ENCODE data around the gene KLHL40. TPM values are rescaled to one million over a fixed set of nuclear protein-coding genes. Genes with fewer than 3 reads are reported as not detected.

Gene KLHL40
- total and polyA plus RNA-seq, 10 of the 15 experiments (the other 5 are each of a cell fraction or from before 2014, with no cell fraction given) = not detected

GRCh38 chr3:42658091-42658770 is 27.1 kb upstream of the KLHL40 start:
- H4K20me1 ChIP-seq (ENCODE audit: control insufficient read depth, insufficient read depth) = no peaks in the 10 kb centered on the region
- H3K27ac ChIP-seq (ENCODE audit: control insufficient read depth, insufficient read depth) = no peak overlapping the region
- TF ChIP-seq ZNF274 (IDR thresholded peaks at IDR 0.05; ENCODE audit: insufficient read depth, insufficient read length) = no peak
- no peak for TF ChIP-seq ZNF384 (IDR thresholded peaks at IDR 0.05; ENCODE audit: borderline replicate concordance, low read depth, low read length)
- no peak for TF ChIP-seq IKZF1 (conservative IDR thresholded peaks at IDR 0.05)
- no peak for TF ChIP-seq ZNF24 (IDR thresholded peaks at IDR 0.05)
- no peak for TF ChIP-seq TARDBP (IDR thresholded peaks at IDR 0.05; ENCODE audit: borderline replicate concordance)
- no peak for TF ChIP-seq TCF3 (IDR thresholded peaks at IDR 0.05; ENCODE audit: borderline replicate concordance, insufficient read depth, low read depth, low read length)
- no peak for TF ChIP-seq BRCA1 (IDR thresholded peaks at IDR 0.05; ENCODE audit: low read depth, low read length)
- TF ChIP-seq RELB (IDR thresholded peaks at IDR 0.05; ENCODE audit: low read depth) = no peak
- no peak for TF ChIP-seq EZH2 (IDR thresholded peaks at IDR 0.05; ENCODE audit: borderline replicate concordance, control insufficient read depth, low read depth, low read length)
- TF ChIP-seq FOXM1 (IDR thresholded peaks at IDR 0.05; ENCODE audit: low read depth, low read length) = no peak
- TF ChIP-seq TAF1 (IDR thresholded peaks at IDR 0.05; ENCODE audit: borderline replicate concordance, low read depth, low read length) = no peak
- TF ChIP-seq E4F1 (IDR thresholded peaks at IDR 0.05; ENCODE audit: borderline replicate concordance, partially characterized antibody) = no peak
- TF ChIP-seq NR2C2 (IDR thresholded peaks at IDR 0.05; ENCODE audit: borderline replicate concordance, control insufficient read depth, insufficient read length, low read depth) = no peak
- no peak for TF ChIP-seq TCF12 (IDR thresholded peaks at IDR 0.05; ENCODE audit: low read depth, low read length)
- TF ChIP-seq NRF1 (conservative IDR thresholded peaks at IDR 0.05; ENCODE audit: low read depth, low read length) = no peak
- no peak for TF ChIP-seq RAD21 (IDR thresholded peaks at IDR 0.05; ENCODE audit: insufficient read depth, low read depth, low read length)
- TF ChIP-seq RFX5 (IDR thresholded peaks at IDR 0.05; ENCODE audit: low read depth, low read length) = no peak
- no peak for TF ChIP-seq ZBED1 (IDR thresholded peaks at IDR 0.05; ENCODE audit: borderline replicate concordance)
- TF ChIP-seq E2F4 (IDR thresholded peaks at IDR 0.05; ENCODE audit: low read depth, low read length) = no peak
- ATAC-seq = no peak
- in situ Hi-C loops (cut with MboI) (no loop called here), intact Hi-C loops (cut with micrococcal nuclease; ENCODE audit: unreplicated experiment) (no loop called here)
- ChIA-PET SMC1A (ENCODE audit: uncharacterized antibody, unreplicated experiment) (no interaction called here), POLR2A (interaction anchor here (0.6 kb wide), 1 partner anchor 39 kb away, joined by 4 read pairs; no protein-coding TSS in a partner anchor), CTCF (interaction anchor here (0.9 kb wide), 1 partner anchor 76 kb away, joined by 3 read pairs; no protein-coding TSS in a partner anchor), RAD21 (ENCODE audit: unreplicated experiment) (no interaction called here)
- no peaks in the 10 kb centered on the region; the same call in 1 of the 2 replicates for H3K79me2 ChIP-seq (ENCODE audit: control insufficient read depth, insufficient read depth, low read length)
- no peaks in the 10 kb centered on the region for H3K9me3 ChIP-seq (replicated peaks; ENCODE audit: control insufficient read depth, insufficient read depth, low read length)
- H3K4me2 ChIP-seq (ENCODE audit: control insufficient read depth, insufficient read depth) = no peak overlapping the region
- H2AFZ ChIP-seq (ENCODE audit: control insufficient read depth, low read depth, low read length) = no peak overlapping the region
- no peak for DNase-seq (ENCODE audit: low read depth, low spot score)
- no peak for FAIRE-seq
- H3K36me3 ChIP-seq (ENCODE audit: control insufficient read depth in 2 of 2, insufficient read depth in 2 of 2, low read length in 1 of 2) = no peaks in the 10 kb centered on the region; a peak in 1 of 4 replicates
- no TSS peak for BruUV-seq (replicated peaks)
- no peaks in the 10 kb centered on the region for H3K27me3 ChIP-seq (replicated peaks in 1 of 2; ENCODE audit: control insufficient read depth in 2 of 2, insufficient read depth in 2 of 2, low read length in 1 of 2)
- 76% methylated on average over 32 of the region's 34 CpGs for WGBS (ENCODE audit: insufficient coverage, insufficient replicate concordance, low lambda C conversion rate, missing lambda C conversion rate)
- H3K4me1 ChIP-seq (ENCODE audit: control insufficient read depth, insufficient read depth, low read length) = peaks cover 6% of the 10 kb centered on the region
- H3K4me3 ChIP-seq = no peak overlapping the region
- H3K9ac ChIP-seq (ENCODE audit: control insufficient read depth, insufficient read depth, low read length) = no peak overlapping the region
